ENCODE results near the gene DCAF6.

DNA sequence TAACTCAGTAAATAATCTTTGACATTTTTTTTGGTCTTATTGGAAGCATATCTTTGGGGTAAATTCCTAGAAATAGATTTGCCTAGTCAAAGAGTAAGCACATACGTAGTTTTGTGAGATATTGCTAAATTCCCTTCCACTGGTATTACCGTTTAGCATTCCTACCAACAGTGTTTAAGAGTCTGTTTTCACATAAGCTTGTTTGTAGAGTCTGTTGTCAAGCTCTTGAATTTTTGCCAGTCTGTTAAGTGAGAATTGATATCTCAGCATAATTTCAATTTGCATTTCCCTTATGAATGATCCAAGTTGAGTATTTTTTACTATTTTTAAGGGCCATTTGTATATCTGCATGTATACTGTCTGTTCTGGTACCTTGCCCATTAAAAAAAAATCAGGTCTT, 37.3 kb downstream of the DCAF6 start:
- TF ChIP-seq TAF1 (IDR thresholded peaks at IDR 0.05; ENCODE audit: borderline replicate concordance, low read depth, low read length) (no peak), POLR2A (IDR thresholded peaks at IDR 0.05; ENCODE audit: low read depth, low read length) (no peak)
